GM18951 (cell line): ENCODE data around the gene CIDEA.

ENCODE experiments used
- POLR2A ChIP-seq: IDR thresholded peaks from 4 replicates; pipeline ENCODE4 v1.6.1; 2011; ENCODE audit warnings: mild to moderate bottlenecking; ENCODE audit not compliant: insufficient read length, insufficient read depth; ENCODE audit errors: extremely low read depth
- in situ Hi-C: fragments of 300-500 bp; cut with MboI; formaldehyde crosslinking; loops from one replicate; pipeline ENCODE4 v1.12.0; 2022; ENCODE audit warnings: low sequenced_read_pairs, mixed read lengths, inconsistent platforms; ENCODE audit not compliant: unreplicated experiment

Gene CIDEA

GRCh38 chr18:12271376-12272235 lies 17.4 kb downstream of the CIDEA start:
- TF ChIP-seq POLR2A, result no peak
- in situ Hi-C loops, result no loop called here

GRCh38 chr18:12274793-12275192 lies 20.6 kb downstream of the CIDEA start:
- TF ChIP-seq POLR2A, result no peak
- in situ Hi-C loops, result no loop called here

- in situ Hi-C loops, result no loop called here
- TF ChIP-seq POLR2A, result no peak
Measured at GRCh38 chr18:12276736-12277554, 22.8 kb downstream of the CIDEA start.

- no peak for TF ChIP-seq POLR2A
- in situ Hi-C loops, result no loop called here
Measured at GRCh38 chr18:12278215-12278671, 24.1 kb downstream of the CIDEA start.

GRCh38 chr18:12278741-12279682 lies 24.9 kb downstream of the CIDEA start:
- TF ChIP-seq POLR2A, result no peak

GRCh38 chr18:12279781-12280531 lies 25.8 kb downstream of the CIDEA start:
- TF ChIP-seq POLR2A, result no peak
- in situ Hi-C loops, result no loop called here

More at GRCh38 chr18:12278741-12279682, 24.9 kb downstream of the CIDEA start:
- in situ Hi-C loops, result no loop called here

GRCh38 chr18:12281861-12282260 lies 27.7 kb downstream of the CIDEA start:
- no peak for TF ChIP-seq POLR2A
- in situ Hi-C loops, result no loop called here

- in situ Hi-C loops, result no loop called here
- no peak for TF ChIP-seq POLR2A
Measured at GRCh38 chr18:12282442-12283039, 28.4 kb downstream of the CIDEA start.

- no peak for TF ChIP-seq POLR2A
- in situ Hi-C loops, result no loop called here
Measured at GRCh38 chr18:12283256-12283655, 29.1 kb downstream of the CIDEA start.

- TF ChIP-seq POLR2A, result no peak
- in situ Hi-C loops, result no loop called here
Measured at GRCh38 chr18:12283666-12284065, 29.5 kb downstream of the CIDEA start.

GRCh38 chr18:12287131-12287681 lies 33.0 kb downstream of the CIDEA start:
- no peak for TF ChIP-seq POLR2A
- in situ Hi-C loops, result no loop called here
